GM12872 (cell line): ENCODE data around the gene MMGT1.

Experiments used
- CTCF ChIP-seq: IDR thresholded peaks from 3 replicates; pipeline ENCODE4 v1.5.1; 2011; ENCODE audit warnings: low read depth, mild to moderate bottlenecking, low read length, moderate library complexity; ENCODE audit not compliant: insufficient read depth

Gene MMGT1

GRCh38 chrX:135975421-135975820 is 1.6 kb upstream of the MMGT1 start:
- no peak for TF ChIP-seq CTCF

GRCh38 chrX:135974279-135974856 is 580 bp upstream of the MMGT1 start:
- TF ChIP-seq CTCF, result no peak

- TF ChIP-seq CTCF, result no peak
These were observed 702 bp downstream of the MMGT1 start for GRCh38 chrX:135973025-135973547.

GRCh38 chrX:135951291-135951690 is 22.5 kb downstream of the MMGT1 start:
- TF ChIP-seq CTCF, result no peak

GRCh38 chrX:135944486-135944885 is 29.3 kb downstream of the MMGT1 start:
- TF ChIP-seq CTCF, result no peak

GRCh38 chrX:135931644-135932487 is 41.9 kb downstream of the MMGT1 start:
- TF ChIP-seq CTCF, result peak; percentile 73

- TF ChIP-seq CTCF, result no peak
These were observed 45.9 kb downstream of the MMGT1 start for GRCh38 chrX:135927897-135928296.
